Measurements from ENCODE around the gene CACNA1D.

- TF ChIP-seq POLR2A (IDR thresholded peaks at IDR 0.05; ENCODE audit: low read depth, low read length) = no peak
- no peak for TF ChIP-seq TAF1 (IDR thresholded peaks at IDR 0.05; ENCODE audit: borderline replicate concordance, low read depth, low read length)
These were observed 327.9 kb downstream of the CACNA1D start for GRCh38 chr3:53822331-53822741.

Measured in GM12892 (cell line).